ENCODE data around the gene SCP2. TPM values are rescaled to one million over a fixed set of nuclear protein-coding genes. Genes with fewer than 3 reads are reported as not detected.
A peak's percentile ranks its signal among the peaks of the same experiment; 100 is the strongest.
"Not testable (repeated sequence)": the region's sequence is repeated elsewhere in the genome, so short reads cannot be mapped to it uniquely, and the experiment has no call there.

The SCP2 gene
- total RNA-seq, 1 donor from 2014 or later, result 208 TPM

- DNase-seq (ENCODE audit: low spot score), result no peak
These were observed 46.8 kb downstream of the SCP2 start for GRCh38 chr1:52973841-52974240.

- no peak for DNase-seq (ENCODE audit: low spot score)
These were observed 49.3 kb downstream of the SCP2 start for GRCh38 chr1:52976183-52977035.

GRCh38 chr1:52978045-52978444 is 51.0 kb downstream of the SCP2 start:
- no peak for DNase-seq (ENCODE audit: low spot score)

GRCh38 chr1:52992733-52993132 is 65.7 kb downstream of the SCP2 start:
- DNase-seq (ENCODE audit: low spot score), result not testable (repeated sequence)

GRCh38 chr1:52994656-52995055 is 67.6 kb downstream of the SCP2 start:
- DNase-seq (ENCODE audit: low spot score), result no peak

GRCh38 chr1:52996653-52997052 is 69.6 kb downstream of the SCP2 start:
- no peak for DNase-seq (ENCODE audit: low spot score)

- DNase-seq (ENCODE audit: low spot score), result no peak
These were observed 74.1 kb downstream of the SCP2 start for GRCh38 chr1:53001128-53001527.

- not testable (repeated sequence) for DNase-seq (ENCODE audit: low spot score)
These were observed 79.5 kb downstream of the SCP2 start for GRCh38 chr1:53006612-53007011.

- not testable (repeated sequence) for DNase-seq (ENCODE audit: low spot score)
These were observed 83.2 kb downstream of the SCP2 start for GRCh38 chr1:53010247-53010646.

- no peak for DNase-seq (ENCODE audit: low spot score)
These were observed 84.1 kb downstream of the SCP2 start for GRCh38 chr1:53011175-53011574.

- DNase-seq (ENCODE audit: low spot score), result peak; percentile 93
These were observed 87.9 kb downstream of the SCP2 start for GRCh38 chr1:53014791-53015507.

GRCh38 chr1:53015508-53015860 is 88.4 kb downstream of the SCP2 start:
- DNase-seq (ENCODE audit: low spot score), result no peak

GRCh38 chr1:53016705-53017104 is 89.6 kb downstream of the SCP2 start:
- no peak for DNase-seq (ENCODE audit: low spot score)

GRCh38 chr1:53020588-53020987 is 93.5 kb downstream of the SCP2 start:
- no peak for DNase-seq (ENCODE audit: low spot score)

- no peak for DNase-seq (ENCODE audit: low spot score)
These were observed 95.1 kb downstream of the SCP2 start for GRCh38 chr1:53022179-53022578.

- no peak for DNase-seq (ENCODE audit: low spot score)
These were observed 96.5 kb downstream of the SCP2 start for GRCh38 chr1:53023546-53023945.

- DNase-seq (ENCODE audit: low spot score), result no peak
These were observed 97.0 kb downstream of the SCP2 start for GRCh38 chr1:53024117-53024516.

- DNase-seq (ENCODE audit: low spot score), result peak; percentile 62
These were observed 98.1 kb downstream of the SCP2 start for GRCh38 chr1:53025034-53025768.

- DNase-seq (ENCODE audit: low spot score), result no peak
These were observed 98.7 kb downstream of the SCP2 start for GRCh38 chr1:53025769-53026112.

GRCh38 chr1:53026254-53026653 is 99.2 kb downstream of the SCP2 start:
- no peak for DNase-seq (ENCODE audit: low spot score)

GRCh38 chr1:53031732-53032131 is 104.7 kb downstream of the SCP2 start:
- DNase-seq (ENCODE audit: low spot score), result no peak

GRCh38 chr1:53037159-53037558 is 110.1 kb downstream of the SCP2 start:
- DNase-seq (ENCODE audit: low spot score), result no peak

GRCh38 chr1:53038566-53038965 is 111.5 kb downstream of the SCP2 start:
- DNase-seq (ENCODE audit: low spot score), result no peak
